ENCODE results near the gene ZNF319.

Gene ZNF319

DNA sequence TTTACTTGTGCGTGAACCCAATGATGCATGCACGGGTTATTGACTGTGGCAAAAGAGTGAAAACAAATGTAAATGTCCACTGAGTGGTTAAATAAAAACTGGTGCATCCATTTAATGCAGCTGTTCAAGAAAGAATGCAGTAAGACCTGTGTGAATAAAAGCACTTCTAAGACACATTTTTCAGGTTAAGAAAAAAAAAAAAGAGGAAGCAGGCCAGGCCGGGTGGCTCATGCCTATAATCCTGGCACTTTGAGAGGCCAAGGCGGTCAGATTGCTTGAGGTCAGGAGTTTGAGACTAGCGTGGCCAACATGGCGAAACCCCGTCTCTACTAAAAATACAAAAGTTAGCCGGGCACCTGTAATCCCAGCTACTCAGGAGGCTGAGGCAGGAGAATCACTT is 41.4 kb downstream of the ZNF319 start:
- Histone ChIP-seq H3K36me3 (ENCODE audit: control insufficient read depth, insufficient read depth, low read length) (no peaks in the 10 kb centered on the region), H3K4me3 (ENCODE audit: low read length) (no peak overlapping the region), H3K27me3 (ENCODE audit: control insufficient read depth, insufficient read depth, low read length) (peaks cover 3% of the 10 kb centered on the region), H3K9me3 (ENCODE audit: control insufficient read depth, low read length) (no peaks in the 10 kb centered on the region), H3K9ac (ENCODE audit: low read length) (no peak overlapping the region), H3K4me1 (ENCODE audit: control insufficient read depth, insufficient read depth, low read length) (no peaks in the 10 kb centered on the region)

DNA sequence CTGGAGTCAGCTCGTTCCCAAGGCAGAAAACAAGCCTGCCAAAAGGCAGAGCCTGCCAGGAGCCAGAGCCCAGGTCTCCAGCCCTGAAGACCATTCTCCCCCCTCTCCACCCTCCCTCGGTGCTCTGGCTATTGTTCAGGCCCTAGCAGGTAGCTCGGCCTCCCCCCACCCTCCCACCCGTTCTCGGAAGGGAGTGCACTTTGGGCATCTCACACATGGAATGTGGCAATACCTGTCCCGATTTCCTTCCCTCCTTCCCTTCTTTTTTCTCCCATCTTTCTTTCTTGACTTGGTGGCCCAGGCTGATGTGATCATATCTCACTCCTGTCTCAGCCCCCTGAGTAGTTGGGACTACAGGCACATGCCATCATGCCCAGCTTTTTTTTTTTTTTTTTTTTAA is 41.9 kb downstream of the ZNF319 start:
- Histone ChIP-seq H3K4me3 (ENCODE audit: low read length) (no peak overlapping the region), H3K36me3 (ENCODE audit: control insufficient read depth, insufficient read depth, low read length) (no peaks in the 10 kb centered on the region), H3K9ac (ENCODE audit: low read length) (no peak overlapping the region), H3K9me3 (ENCODE audit: control insufficient read depth, low read length) (no peaks in the 10 kb centered on the region), H3K4me1 (ENCODE audit: control insufficient read depth, insufficient read depth, low read length) (no peaks in the 10 kb centered on the region), H3K27me3 (ENCODE audit: control insufficient read depth, insufficient read depth, low read length) (peaks cover 3% of the 10 kb centered on the region)

DNA sequence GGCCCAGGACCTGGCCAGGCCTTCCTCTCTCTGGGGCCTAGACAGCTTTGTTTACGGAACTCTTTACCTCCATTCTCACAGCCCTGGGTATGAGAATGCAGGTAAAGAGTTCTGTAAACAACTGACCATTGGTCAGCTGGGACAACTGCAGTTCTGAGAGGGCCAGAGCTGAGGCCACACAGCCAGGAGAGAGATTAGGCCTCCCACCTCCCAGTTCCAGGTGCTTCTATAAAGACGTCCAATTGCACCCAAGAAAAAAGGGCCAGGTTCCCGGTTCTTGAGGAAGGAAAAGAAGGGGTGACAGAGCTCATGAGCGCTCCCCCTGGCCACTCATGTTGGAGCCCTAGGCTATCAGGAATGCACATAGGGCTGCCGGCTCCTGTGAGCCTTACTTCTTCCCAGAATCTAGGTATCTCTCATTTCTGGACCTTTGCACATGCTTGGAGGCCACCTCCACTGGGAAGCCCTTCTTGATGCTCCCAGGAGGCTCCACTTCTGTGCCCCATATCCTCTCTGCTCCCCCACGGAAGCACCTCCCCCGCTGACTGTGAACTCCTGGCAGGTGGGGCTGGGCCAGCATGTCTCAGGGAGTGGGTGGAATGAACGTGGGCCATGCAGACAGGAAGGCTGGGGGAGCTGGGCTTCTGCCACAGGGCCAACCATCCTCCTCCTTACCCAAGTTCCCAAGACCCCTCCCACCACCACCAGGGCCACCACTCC is 42.6 kb downstream of the ZNF319 start:
- H3K9ac ChIP-seq (ENCODE audit: low read length) = no peak overlapping the region

DNA sequence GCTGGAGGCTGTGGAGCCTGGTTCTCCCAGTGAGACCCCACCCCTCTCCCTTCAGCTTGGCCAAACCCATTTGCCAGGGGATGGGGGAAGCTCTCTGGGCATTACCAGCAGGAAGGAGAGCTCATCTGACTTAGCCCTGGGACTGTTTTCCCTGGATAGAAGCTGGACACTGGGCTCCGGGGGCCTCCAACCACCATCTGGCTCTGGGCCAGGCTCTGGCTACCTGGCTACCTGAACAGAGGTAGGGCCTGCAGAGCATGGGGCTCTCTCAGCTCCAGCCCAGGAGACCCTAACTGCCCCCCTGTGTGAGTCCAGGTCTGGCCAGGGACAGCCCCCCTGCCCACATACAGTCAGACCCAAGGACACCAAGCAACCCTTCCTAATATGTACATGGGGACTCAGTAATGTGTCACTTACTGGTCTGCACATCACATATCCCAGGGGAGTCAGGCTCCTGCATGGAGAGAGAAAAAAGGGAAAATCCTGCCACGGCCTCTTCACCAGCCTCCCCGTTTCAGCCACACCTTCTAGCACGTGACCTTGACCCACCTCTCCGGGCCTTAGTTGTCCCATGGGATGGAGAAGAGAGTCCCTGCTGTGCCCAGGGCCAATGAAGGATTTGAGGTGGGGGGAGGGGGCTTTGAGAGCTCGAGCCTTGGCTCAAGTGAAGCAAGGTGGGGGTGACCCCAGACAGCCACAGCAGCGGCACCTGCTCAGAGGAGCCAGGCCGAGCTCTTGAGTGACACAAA is 43.4 kb downstream of the ZNF319 start:
- no peaks in the 10 kb centered on the region for H3K27me3 ChIP-seq (ENCODE audit: control insufficient read depth, insufficient read depth, low read length)
- H3K9me3 ChIP-seq (ENCODE audit: control insufficient read depth, low read length) = no peaks in the 10 kb centered on the region
- H3K4me1 ChIP-seq (ENCODE audit: control insufficient read depth, insufficient read depth, low read length) = no peaks in the 10 kb centered on the region
- no peak overlapping the region for H3K4me3 ChIP-seq (ENCODE audit: low read length)
- no peak overlapping the region for H3K9ac ChIP-seq (ENCODE audit: low read length)
- no peaks in the 10 kb centered on the region for H3K36me3 ChIP-seq (ENCODE audit: control insufficient read depth, insufficient read depth, low read length)

More for the DNA sequence above, 42.6 kb downstream of the ZNF319 start:
- Histone ChIP-seq H3K4me3 (ENCODE audit: low read length) (no peak overlapping the region), H3K9me3 (ENCODE audit: control insufficient read depth, low read length) (no peaks in the 10 kb centered on the region), H3K4me1 (ENCODE audit: control insufficient read depth, insufficient read depth, low read length) (no peaks in the 10 kb centered on the region), H3K27me3 (ENCODE audit: control insufficient read depth, insufficient read depth, low read length) (no peaks in the 10 kb centered on the region), H3K36me3 (ENCODE audit: control insufficient read depth, insufficient read depth, low read length) (no peaks in the 10 kb centered on the region)

DNA sequence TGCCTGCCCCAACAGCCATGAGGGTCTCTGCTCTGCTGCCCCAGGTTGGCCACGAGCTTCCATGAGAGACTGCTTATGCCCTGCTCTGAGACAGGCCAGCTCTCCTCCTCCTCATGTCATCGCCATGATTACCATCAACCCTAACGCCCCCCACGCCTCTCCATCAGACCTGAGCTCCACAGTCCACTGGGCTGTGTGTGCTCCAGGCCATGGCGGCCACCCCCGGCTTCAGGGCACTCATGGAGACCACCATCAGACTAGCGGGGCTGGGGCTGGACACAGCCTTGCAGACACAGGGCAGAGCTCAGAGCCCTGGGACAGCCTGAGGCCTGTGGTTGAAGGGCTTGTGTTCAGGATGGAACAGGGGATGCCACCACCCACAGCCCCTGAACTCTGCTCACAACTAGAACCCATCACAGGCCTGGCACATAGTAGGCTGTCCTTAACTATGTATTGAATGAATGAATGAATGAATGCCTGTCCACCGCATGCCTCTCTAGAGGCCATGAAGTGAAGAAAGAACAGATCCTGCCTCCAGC is 44.1 kb downstream of the ZNF319 start:
- Histone ChIP-seq H3K9me3 (ENCODE audit: control insufficient read depth, low read length) (no peaks in the 10 kb centered on the region), H3K4me3 (ENCODE audit: low read length) (no peak overlapping the region), H3K36me3 (ENCODE audit: control insufficient read depth, insufficient read depth, low read length) (no peaks in the 10 kb centered on the region), H3K9ac (ENCODE audit: low read length) (no peak overlapping the region), H3K4me1 (ENCODE audit: control insufficient read depth, insufficient read depth, low read length) (no peaks in the 10 kb centered on the region), H3K27me3 (ENCODE audit: control insufficient read depth, insufficient read depth, low read length) (no peaks in the 10 kb centered on the region)

DNA sequence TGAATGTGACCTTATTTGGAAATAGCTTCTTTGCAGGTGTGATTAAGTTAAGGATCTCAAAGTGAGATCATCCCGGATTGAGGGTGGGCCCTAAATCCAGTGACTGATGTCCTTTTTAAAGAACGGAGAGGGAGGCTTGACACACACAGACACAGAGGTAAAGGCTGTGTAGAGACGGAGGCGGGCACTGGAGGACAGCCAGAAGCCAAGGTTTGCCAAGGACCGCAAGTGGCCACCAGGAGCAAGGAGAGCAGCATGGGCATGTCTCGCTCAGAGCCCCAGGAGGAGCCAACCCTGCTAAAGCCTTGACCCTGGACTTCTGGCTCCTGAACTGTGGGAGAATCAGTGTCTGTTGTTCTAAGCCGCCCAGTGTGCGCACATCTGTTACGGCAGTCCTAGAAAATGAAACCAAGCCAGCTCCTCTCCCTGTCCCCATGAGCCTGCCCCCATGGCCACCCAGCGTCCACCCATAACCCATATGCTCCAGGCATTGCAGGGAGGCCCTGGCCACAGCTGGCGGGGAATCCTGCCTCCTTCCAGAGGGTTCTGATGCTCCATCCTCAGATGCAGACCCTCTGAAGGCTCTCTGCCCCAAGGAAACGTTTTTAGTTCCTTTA is 44.8 kb downstream of the ZNF319 start:
- Histone ChIP-seq H3K36me3 (ENCODE audit: control insufficient read depth, insufficient read depth, low read length) (no peaks in the 10 kb centered on the region), H3K9ac (ENCODE audit: low read length) (no peak overlapping the region), H3K4me1 (ENCODE audit: control insufficient read depth, insufficient read depth, low read length) (no peaks in the 10 kb centered on the region), H3K27me3 (ENCODE audit: control insufficient read depth, insufficient read depth, low read length) (no peaks in the 10 kb centered on the region), H3K4me3 (ENCODE audit: low read length) (no peak overlapping the region), H3K9me3 (ENCODE audit: control insufficient read depth, low read length) (no peaks in the 10 kb centered on the region)

DNA sequence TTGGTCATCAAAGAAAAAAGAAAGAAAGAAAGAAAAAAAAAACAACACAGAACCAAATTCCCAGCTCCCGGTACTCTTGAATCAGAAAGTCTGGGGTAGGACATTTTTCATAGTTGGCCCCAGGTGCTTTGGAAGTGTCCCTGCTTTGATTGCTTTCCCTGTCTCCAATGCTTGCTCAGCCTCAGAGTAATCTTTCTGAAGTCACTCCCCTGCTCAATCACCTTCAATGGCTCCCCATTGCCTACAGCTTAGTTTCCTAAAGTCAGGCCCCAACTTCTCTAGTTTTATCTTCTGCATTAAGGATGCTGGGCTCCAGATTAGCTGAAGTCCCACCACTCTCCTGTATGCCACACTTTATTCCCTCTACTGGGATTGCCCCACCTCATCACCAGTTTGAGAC is 46.6 kb downstream of the ZNF319 start:
- H3K4me3 ChIP-seq (ENCODE audit: low read length) = no peak overlapping the region
- H3K36me3 ChIP-seq (ENCODE audit: control insufficient read depth, insufficient read depth, low read length) = no peaks in the 10 kb centered on the region
- no peaks in the 10 kb centered on the region for H3K9me3 ChIP-seq (ENCODE audit: control insufficient read depth, low read length)
- no peaks in the 10 kb centered on the region for H3K27me3 ChIP-seq (ENCODE audit: control insufficient read depth, insufficient read depth, low read length)
- H3K9ac ChIP-seq (ENCODE audit: low read length) = no peak overlapping the region
- no peaks in the 10 kb centered on the region for H3K4me1 ChIP-seq (ENCODE audit: control insufficient read depth, insufficient read depth, low read length)

DNA sequence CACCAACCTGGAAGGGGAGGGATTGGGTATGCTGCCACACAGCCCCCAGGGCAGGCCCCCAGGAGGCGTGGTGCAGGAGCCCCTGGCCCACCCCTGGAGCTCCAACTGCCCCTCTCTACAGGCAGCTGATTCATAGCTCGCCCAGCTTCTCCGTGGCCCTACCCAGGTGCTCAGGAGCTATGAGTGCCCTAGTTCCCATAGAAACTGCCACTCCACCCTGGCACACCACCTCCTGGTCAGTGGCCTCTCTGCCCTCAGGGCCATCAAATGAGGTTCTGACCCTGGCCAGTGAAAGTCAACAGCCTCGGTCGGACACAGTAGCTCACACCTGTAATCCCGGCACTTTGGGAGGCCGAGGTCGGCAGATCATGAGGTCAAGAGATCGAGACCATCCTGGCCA is 47.6 kb downstream of the ZNF319 start:
- Histone ChIP-seq H3K4me3 (ENCODE audit: low read length) (no peak overlapping the region), H3K9me3 (ENCODE audit: control insufficient read depth, low read length) (no peaks in the 10 kb centered on the region), H3K27me3 (ENCODE audit: control insufficient read depth, insufficient read depth, low read length) (no peaks in the 10 kb centered on the region), H3K9ac (ENCODE audit: low read length) (no peak overlapping the region), H3K36me3 (ENCODE audit: control insufficient read depth, insufficient read depth, low read length) (no peaks in the 10 kb centered on the region), H3K4me1 (ENCODE audit: control insufficient read depth, insufficient read depth, low read length) (no peaks in the 10 kb centered on the region)

DNA sequence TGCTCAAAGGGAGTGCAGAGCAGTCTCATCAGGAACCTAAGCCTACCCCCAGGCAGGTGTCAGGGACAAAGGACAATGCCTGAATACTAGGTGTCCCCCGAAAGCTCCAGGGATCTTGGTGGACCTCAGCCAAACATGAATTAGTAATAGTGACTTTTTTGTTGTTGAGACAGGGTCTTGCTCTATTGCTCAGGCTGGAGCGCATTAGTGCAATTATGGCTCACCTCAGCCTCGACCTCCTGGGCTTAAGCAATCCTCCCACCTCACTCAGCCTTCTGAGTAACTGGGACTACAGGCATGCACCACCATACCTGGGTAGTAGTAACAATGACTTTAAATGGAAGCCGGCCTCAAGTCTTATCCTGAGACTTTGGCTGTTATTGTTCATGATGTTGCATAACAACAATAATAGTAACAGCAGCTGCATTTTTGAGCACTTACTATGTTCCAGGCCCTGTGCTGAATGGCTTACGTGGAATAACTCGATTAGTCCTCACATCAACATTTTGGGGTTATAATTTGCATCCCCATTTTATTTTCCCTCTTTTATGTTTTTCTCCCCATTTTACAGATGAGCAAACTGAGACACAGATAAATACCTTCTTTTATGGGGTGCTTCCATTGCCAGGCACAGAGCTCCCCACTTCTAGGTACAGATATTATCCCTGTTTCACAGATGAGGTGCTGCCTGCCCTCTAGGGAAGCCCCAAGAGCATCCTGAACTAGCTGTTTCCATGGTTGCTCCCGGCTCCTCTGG is 49.1 kb downstream of the ZNF319 start:
- Histone ChIP-seq H3K27me3 (ENCODE audit: control insufficient read depth, insufficient read depth, low read length) (no peaks in the 10 kb centered on the region), H3K9ac (ENCODE audit: low read length) (no peak overlapping the region), H3K9me3 (ENCODE audit: control insufficient read depth, low read length) (no peaks in the 10 kb centered on the region), H3K4me1 (ENCODE audit: control insufficient read depth, insufficient read depth, low read length) (no peaks in the 10 kb centered on the region), H3K4me3 (ENCODE audit: low read length) (no peak overlapping the region), H3K36me3 (ENCODE audit: control insufficient read depth, insufficient read depth, low read length) (no peaks in the 10 kb centered on the region)

DNA sequence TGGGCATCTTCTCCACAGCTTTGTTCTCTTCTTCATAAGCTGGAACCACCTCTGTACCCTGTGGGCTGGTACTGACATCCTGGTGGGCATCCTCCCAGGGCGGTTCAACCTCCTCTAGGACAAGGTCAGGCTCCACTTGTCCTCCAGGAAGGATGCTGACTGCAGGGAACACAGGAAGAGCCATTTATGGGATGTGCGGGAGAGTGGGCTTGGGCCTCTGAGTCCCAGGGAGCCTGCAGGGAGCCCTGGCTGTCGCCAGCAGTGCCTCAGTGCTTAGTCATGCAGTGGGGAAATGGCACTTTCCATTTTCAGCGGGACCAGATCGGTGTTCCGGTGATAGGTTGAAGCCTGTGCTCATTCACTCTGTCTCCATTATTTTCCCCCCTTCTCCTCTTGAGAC is 50.1 kb downstream of the ZNF319 start:
- Histone ChIP-seq H3K36me3 (ENCODE audit: control insufficient read depth, insufficient read depth, low read length) (no peaks in the 10 kb centered on the region), H3K9ac (ENCODE audit: low read length) (no peak overlapping the region), H3K27me3 (ENCODE audit: control insufficient read depth, insufficient read depth, low read length) (no peaks in the 10 kb centered on the region), H3K9me3 (ENCODE audit: control insufficient read depth, low read length) (no peaks in the 10 kb centered on the region), H3K4me1 (ENCODE audit: control insufficient read depth, insufficient read depth, low read length) (no peaks in the 10 kb centered on the region), H3K4me3 (ENCODE audit: low read length) (no peak overlapping the region)

DNA sequence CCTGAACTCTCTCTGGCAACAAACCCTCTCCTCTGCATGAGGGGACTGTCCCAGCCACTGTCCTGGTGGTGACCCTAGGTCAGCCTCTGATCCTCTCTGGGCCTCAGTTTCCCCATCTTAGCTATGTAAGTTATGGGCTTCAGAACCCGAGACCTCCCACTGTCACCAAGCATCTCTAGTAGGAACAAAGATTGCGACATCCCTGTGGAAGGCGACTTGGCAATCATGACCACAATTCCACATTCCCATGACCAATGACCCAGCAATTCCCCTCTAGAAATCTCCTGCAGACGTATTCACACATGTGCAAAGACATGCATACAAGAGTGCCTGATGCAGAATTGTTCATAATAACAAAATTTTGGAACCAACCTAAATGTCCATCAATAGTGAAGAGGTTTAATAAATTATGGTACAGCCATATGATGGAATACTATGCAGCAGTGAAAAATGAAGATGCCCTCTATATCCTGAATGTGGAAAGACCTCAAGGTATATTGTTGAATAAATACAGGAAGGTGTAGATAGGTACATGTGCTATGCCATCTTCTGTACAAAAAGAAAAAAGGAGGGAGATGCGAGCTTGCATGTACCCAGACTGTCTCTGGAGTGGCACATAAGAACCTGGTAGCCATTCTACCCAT is 50.8 kb downstream of the ZNF319 start:
- H3K9ac ChIP-seq (ENCODE audit: low read length) = no peak overlapping the region
- H3K27me3 ChIP-seq (ENCODE audit: control insufficient read depth, insufficient read depth, low read length) = no peaks in the 10 kb centered on the region
- H3K4me1 ChIP-seq (ENCODE audit: control insufficient read depth, insufficient read depth, low read length) = no peaks in the 10 kb centered on the region
- no peaks in the 10 kb centered on the region for H3K36me3 ChIP-seq (ENCODE audit: control insufficient read depth, insufficient read depth, low read length)
- no peak overlapping the region for H3K4me3 ChIP-seq (ENCODE audit: low read length)
- H3K9me3 ChIP-seq (ENCODE audit: control insufficient read depth, low read length) = no peaks in the 10 kb centered on the region
